ENCODE data around the gene MYH9. TPM values are rescaled to one million over a fixed set of nuclear protein-coding genes. Genes with fewer than 3 reads are reported as not detected.

The MYH9 gene
- 375 and 451 TPM in 2 replicates for total RNA-seq

DNA sequence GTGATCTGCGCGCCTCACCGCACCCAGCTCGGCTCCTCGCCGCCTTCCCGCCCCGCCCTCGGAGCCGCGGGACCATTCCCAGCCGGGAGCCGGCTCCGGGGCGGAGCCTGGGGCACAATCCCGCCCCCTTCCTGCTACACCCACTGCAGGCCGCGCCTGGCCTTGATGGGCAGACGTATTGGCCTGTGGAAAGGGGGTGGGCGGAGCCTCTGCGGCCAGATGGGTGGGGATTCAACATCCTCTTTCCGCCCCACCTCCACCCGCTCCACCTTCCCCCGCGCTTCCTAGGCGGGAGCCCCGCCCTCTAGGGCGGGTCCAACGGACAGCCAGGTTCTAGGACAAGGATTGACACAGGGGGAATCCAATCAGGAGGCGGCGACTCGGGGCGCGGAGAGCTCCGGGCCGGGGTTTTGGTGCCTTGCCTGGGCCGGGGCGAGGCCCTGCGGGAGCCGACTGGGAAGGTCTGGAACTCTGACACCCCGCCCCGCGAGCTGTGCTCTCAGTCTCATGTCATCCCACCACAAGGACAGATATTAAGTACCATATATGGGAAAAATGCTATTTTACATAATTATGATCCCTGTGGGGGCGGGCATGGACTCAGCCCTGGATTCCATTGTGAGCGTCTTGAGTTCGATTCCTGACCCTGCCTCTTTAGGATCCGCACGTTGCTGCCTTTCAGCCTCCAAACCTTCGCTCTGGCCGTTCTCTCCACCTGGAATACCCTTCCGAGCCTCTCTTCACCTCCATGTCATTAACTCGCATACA lies at the start of gene MYH9:
MYH9 (minus strand) TSS at position 9 of the 768 bp plus-strand sequence. CDS start 38,731 bp downstream, outside the sequence.

GRCh38 chr22:36252754-36253522 lies 134.8 kb downstream of the MYH9 start, which contains the start of gene APOL1:
APOL1 (plus strand) TSS chr22:36253133; CDS start chr22:36254956, 1,823 bp downstream.

GRCh38 chr22:36239401-36240171 lies 148.2 kb downstream of the MYH9 start, which contains the start of gene APOL2:
APOL2 (minus strand) TSS chr22:36239527; CDS start chr22:36233162, 6,365 bp downstream.

Other genes starting within 250 kb of the MYH9 start
- gene APOL3, start 227.2 kb downstream of the MYH9 start, total RNA-seq = 13.5 and 14.0 TPM in 2 replicates
- gene APOL4, start 186.2 kb downstream of the MYH9 start, total RNA-seq = 0.65 and 2.3 TPM in 2 replicates
- gene APOL2, start 148.4 kb downstream of the MYH9 start, total RNA-seq = 37.4 and 46.2 TPM in 2 replicates
- gene APOL1, start 134.8 kb downstream of the MYH9 start, total RNA-seq = 30.2 and 44.3 TPM in 2 replicates
- 21.8 and 30.0 TPM in 2 replicates for gene TXN2, start 93.7 kb upstream of the MYH9 start, total RNA-seq
- gene FOXRED2, start 119.1 kb upstream of the MYH9 start, total RNA-seq = 1.8 and 3.0 TPM in 2 replicates
- 406 and 414 TPM in 2 replicates for gene EIF3D, start 141.2 kb upstream of the MYH9 start, total RNA-seq

All from smooth muscle cell of bladder (primary cell).